ENCODE measurements around the gene KDM4E. TPM values are rescaled to one million over a fixed set of nuclear protein-coding genes. Genes with fewer than 3 reads are reported as not detected.
"Not testable (repeated sequence)": the region's sequence is repeated elsewhere in the genome, so short reads cannot be mapped to it uniquely, and the experiment has no call there.

Gene KDM4E
- polyA plus RNA-seq, 1 experiment: not detected

GRCh38 chr11:95014184-95014821, 10.8 kb upstream of the KDM4E start:
- Histone ChIP-seq H3K27ac (ENCODE audit: low read depth, low read length) (no peak overlapping the region), H3K4me3 (ENCODE audit: low read depth, low read length) (no peak overlapping the region), H3K27me3 (ENCODE audit: control insufficient read depth, insufficient read depth, low read length) (peaks cover 3% of the 10 kb centered on the region), H3K9me3 (ENCODE audit: control insufficient read depth, insufficient read depth, low read length) (no peaks in the 10 kb centered on the region)
- ChIA-PET POLR2A (no interaction called here), CTCF (no interaction called here)
- no peak for TF ChIP-seq CTCF (IDR thresholded peaks at IDR 0.05; ENCODE audit: low read depth, low read length)
- no peak for DNase-seq (ENCODE audit: low read depth, low spot score)

- no peak overlapping the region for H3K27ac ChIP-seq (ENCODE audit: low read depth, low read length)
- peaks cover 3% of the 10 kb centered on the region for H3K27me3 ChIP-seq (ENCODE audit: control insufficient read depth, insufficient read depth, low read length)
- TF ChIP-seq CTCF (IDR thresholded peaks at IDR 0.05; ENCODE audit: low read depth, low read length): no peak
- H3K9me3 ChIP-seq (ENCODE audit: control insufficient read depth, insufficient read depth, low read length): no peaks in the 10 kb centered on the region
- ChIA-PET POLR2A (no interaction called here), CTCF (interaction anchor here (1.4 kb wide), 1 partner anchor 392 kb away, joined by 4 read pairs; no protein-coding TSS in a partner anchor)
- DNase-seq (ENCODE audit: low read depth, low spot score): no peak
- H3K4me3 ChIP-seq (ENCODE audit: low read depth, low read length): no peak overlapping the region
These were observed 8.9 kb upstream of the KDM4E start for GRCh38 chr11:95016139-95016538.

GRCh38 chr11:95021468-95021867, 3.6 kb upstream of the KDM4E start:
- POLR2A ChIA-PET; DNase-seq (ENCODE audit: low read depth, low spot score); H3K27ac ChIP-seq (ENCODE audit: low read depth, low read length); H3K27me3 ChIP-seq (ENCODE audit: control insufficient read depth, insufficient read depth, low read length); CTCF ChIA-PET; H3K4me3 ChIP-seq (ENCODE audit: low read depth, low read length); H3K9me3 ChIP-seq (ENCODE audit: control insufficient read depth, insufficient read depth, low read length): not testable (repeated sequence)

- DNase-seq (ENCODE audit: low read depth, low spot score); CTCF ChIA-PET; H3K4me3 ChIP-seq (ENCODE audit: low read depth, low read length); H3K27me3 ChIP-seq (ENCODE audit: control insufficient read depth, insufficient read depth, low read length); H3K9me3 ChIP-seq (ENCODE audit: control insufficient read depth, insufficient read depth, low read length); POLR2A ChIA-PET; H3K27ac ChIP-seq (ENCODE audit: low read depth, low read length): not testable (repeated sequence)
These were observed 536 bp downstream of the KDM4E start for GRCh38 chr11:95025594-95025993.

- no peak for DNase-seq (ENCODE audit: low read depth, low spot score)
- H3K4me3 ChIP-seq (ENCODE audit: low read depth, low read length): no peak overlapping the region
- ChIA-PET CTCF (interaction anchor here (0.6 kb wide), 1 partner anchor 406 kb away, joined by 8 read pairs; no protein-coding TSS in a partner anchor), POLR2A (no interaction called here)
- H3K9me3 ChIP-seq (ENCODE audit: control insufficient read depth, insufficient read depth, low read length): no peaks in the 10 kb centered on the region
- no peak for TF ChIP-seq CTCF (IDR thresholded peaks at IDR 0.05; ENCODE audit: low read depth, low read length)
- H3K27me3 ChIP-seq (ENCODE audit: control insufficient read depth, insufficient read depth, low read length): peaks cover 2% of the 10 kb centered on the region
- no peak overlapping the region for H3K27ac ChIP-seq (ENCODE audit: low read depth, low read length)
These were observed 3.3 kb downstream of the KDM4E start for GRCh38 chr11:95028357-95028756.

GRCh38 chr11:95033051-95033450, 8.0 kb downstream of the KDM4E start:
- Histone ChIP-seq H3K9me3 (ENCODE audit: control insufficient read depth, insufficient read depth, low read length) (peaks cover 7% of the 10 kb centered on the region; the same call in 1 of the 2 replicates), H3K27me3 (ENCODE audit: control insufficient read depth, insufficient read depth, low read length) (peaks cover 7% of the 10 kb centered on the region), H3K27ac (ENCODE audit: low read depth, low read length) (no peak overlapping the region), H3K4me3 (ENCODE audit: low read depth, low read length) (no peak overlapping the region)
- no peak for DNase-seq (ENCODE audit: low read depth, low spot score)
- no peak for TF ChIP-seq CTCF (IDR thresholded peaks at IDR 0.05; ENCODE audit: low read depth, low read length)
- POLR2A ChIA-PET: no interaction called here
- CTCF ChIA-PET: interaction anchor here (0.8 kb wide), 1 partner anchor 15 kb away, joined by 3 read pairs; no protein-coding TSS in a partner anchor
